B cell (primary cell): ENCODE measurements around the gene ARNT2. TPM values are rescaled to one million over a fixed set of nuclear protein-coding genes. Genes with fewer than 3 reads are reported as not detected.

ENCODE experiments used
- ATAC-seq: fragments of 200-7000 bp; cut with Tn5 transposase; one replicate; pipeline ENCODE4 v1.10.0; 2021; ENCODE audit warnings: low read depth, mild to moderate bottlenecking, moderate number of reproducible peaks, moderate library complexity
- CTCF ChIA-PET: fragments of 350-600 bp; sonication (Branson Sonifier 250); formaldehyde crosslinking; loops from one replicate; lab custom pipeline; 2021; ENCODE audit warnings: antibody characterized with exemption, inconsistent platforms; lab: Charles Lee
- POLR2A ChIA-PET: fragments of 350-600 bp; sonication (Branson Sonifier 250); formaldehyde crosslinking; loops from one replicate; lab custom pipeline; 2021; ENCODE audit warnings: antibody characterized with exemption; lab: Charles Lee
- DNase-seq: peaks from one replicate; pipeline ENCODE4 v3.0.0; 2013
- H2AFZ ChIP-seq: 2 replicates; pipeline ENCODE4 v1.6.1; 2012; ENCODE audit warnings: mild to moderate bottlenecking, low read depth, low read length; ENCODE audit not compliant: insufficient read depth, poor library complexity, severe bottlenecking
- H3K27ac ChIP-seq, 2 donors: 1 replicate in 1 of 2; 2 replicates in 1 of 2; pipeline ENCODE4 v1.5.1; 2012 to 2013; ENCODE audit warnings: low read length in 2 of 2, mild to moderate bottlenecking in 2 of 2, moderate library complexity in 1 of 2
- H3K27me3 ChIP-seq, 4 experiments: fragments of 200-600 bp in 1 of 4; sonication (generic) in 1 of 4; replicated peaks in 1 of 4; 1 replicate in 2 of 4; 2 replicates in 2 of 4; pipeline versions ENCODE4 v1.6.1 to v1.7.0; 2013 to 2016; ENCODE audit warnings: low read length in 3 of 4, mild to moderate bottlenecking in 2 of 4, mixed read lengths in 1 of 4, moderate library complexity in 1 of 4; ENCODE audit not compliant: insufficient read depth in 4 of 4, control insufficient read depth in 3 of 4; ENCODE audit errors: control extremely low read depth in 1 of 4
- H3K36me3 ChIP-seq, 2 experiments: replicated peaks in 1 of 2; 1 replicate in 1 of 2; 2 replicates in 1 of 2; pipeline versions ENCODE4 v1.6.1 to v1.7.1; 2013; ENCODE audit warnings: low read length in 1 of 2; ENCODE audit not compliant: insufficient read depth in 2 of 2, control insufficient read depth in 1 of 2; ENCODE audit errors: control extremely low read depth in 1 of 2, extremely low read depth in 1 of 2
- H3K4me1 ChIP-seq, 2 donors: fragments of 200-600 bp in 1 of 2; sonication (generic) in 1 of 2; 1 replicate in 1 of 2; 2 replicates in 1 of 2; pipeline versions ENCODE4 v1.5.1 to v1.6.1; 2013 to 2017; ENCODE audit warnings: low read length in 2 of 2; ENCODE audit not compliant: control insufficient read depth in 2 of 2, insufficient read depth in 2 of 2
- H3K4me2 ChIP-seq: replicated peaks from 2 replicates; pipeline ENCODE3; 2012; ENCODE audit warnings: mild to moderate bottlenecking, low read depth, low read length; ENCODE audit not compliant: poor library complexity, severe bottlenecking
- H3K4me3 ChIP-seq, 5 experiments: fragments of 200-600 bp in 1 of 5; sonication (generic) in 1 of 5; 1 replicate in 3 of 5; 2 replicates in 2 of 5; pipeline versions ENCODE4 v1.5.1 to v1.7.0; 2011 to 2016; ENCODE audit warnings: low read length in 4 of 5, mild to moderate bottlenecking in 4 of 5, low read depth in 2 of 5, control low read depth in 1 of 5, moderate library complexity in 1 of 5; ENCODE audit not compliant: insufficient read depth in 1 of 5; ENCODE audit errors: control extremely low read depth in 1 of 5, extremely low read depth in 1 of 5
- H3K79me2 ChIP-seq: fragments of 200-600 bp; sonication (generic); one replicate; pipeline ENCODE4 v1.6.0; 2016; ENCODE audit warnings: low read length; ENCODE audit not compliant: control insufficient read depth, insufficient read depth
- H3K9ac ChIP-seq: fragments of 200-600 bp; sonication (generic); 2 replicates; pipeline ENCODE4 v1.6.1; 2017; ENCODE audit warnings: mild to moderate bottlenecking, low read length, moderate library complexity
- H3K9me3 ChIP-seq, 3 donors: one replicate each; pipeline versions ENCODE4 v1.6.1 to v1.7.1; 2013; ENCODE audit warnings: low read length in 2 of 3; ENCODE audit not compliant: control insufficient read depth in 2 of 3, insufficient read depth in 1 of 3; ENCODE audit errors: control extremely low read depth in 1 of 3
- H4K20me1 ChIP-seq: 2 replicates; pipeline ENCODE4 v1.6.0; 2012; ENCODE audit warnings: mild to moderate bottlenecking, low read length; ENCODE audit not compliant: insufficient read depth, control insufficient read depth, poor library complexity, severe bottlenecking
- H3K27ac Mint-ChIP-seq: one replicate; pipeline ENCODE4 v1.8.0; 2021; ENCODE audit warnings: mixed read lengths
- H3K27me3 Mint-ChIP-seq: one replicate; pipeline ENCODE4 v1.8.0; 2021; ENCODE audit warnings: mixed read lengths
- H3K4me1 Mint-ChIP-seq: one replicate; pipeline ENCODE4 v1.8.0; 2021; ENCODE audit warnings: mixed read lengths
- H3K4me3 Mint-ChIP-seq: one replicate; pipeline ENCODE4 v1.8.0; 2021; ENCODE audit warnings: mixed read lengths
- H3K9me3 Mint-ChIP-seq: one replicate; pipeline ENCODE4 v1.8.0; 2022; ENCODE audit warnings: mixed read lengths; ENCODE audit not compliant: insufficient read depth
- EZH2 ChIP-seq: IDR thresholded peaks from 2 replicates; pipeline ENCODE4 v1.6.1; 2012; ENCODE audit warnings: borderline replicate concordance, low read depth, mild to moderate bottlenecking, moderate library complexity, low read length; ENCODE audit not compliant: insufficient read depth, poor library complexity, severe bottlenecking
- WGBS: methylation state at CpG from one replicate; pipeline ENCODE4 v1.1.5; 2013; ENCODE audit warnings: missing lambda C conversion rate; ENCODE audit not compliant: insufficient coverage; 5-methylcytosine and 5-hydroxymethylcytosine counted together
- intact Hi-C: fragments of 100-400 bp; cut with micrococcal nuclease; formaldehyde crosslinking; loops from one replicate; pipeline ENCODE4 v1.10.0; 2022
- polyA plus RNA-seq: library from polyadenylated mRNA; depleted of rRNA; stranded (reverse); fragments of >200 nt; gene quantifications from 2 replicates; pipeline ENCODE4 v1.2.3, GENCODE V29; 2012
- total RNA-seq, 2 donors: library from RNA; stranded (reverse); fragments of 120-200 nt in 1 of 2; gene quantifications; 1 replicate in 1 of 2; 2 replicates in 1 of 2; pipeline versions ENCODE4 v1.2.3 to v1.2.4, GENCODE V29; 2013 to 2022
- TF ChIP-seq, protein P1 (sequence below): fragments of 200-600 bp; IDR thresholded peaks from one replicate; pipeline ENCODE4 v1.8.0; 2022; ENCODE audit warnings: antibody characterized with exemption, mild to moderate bottlenecking

The ARNT2 gene
- total and polyA plus RNA-seq, 2 donors (not counting 1 experiment from before 2014, with no cell fraction given), result not detected

DNA sequence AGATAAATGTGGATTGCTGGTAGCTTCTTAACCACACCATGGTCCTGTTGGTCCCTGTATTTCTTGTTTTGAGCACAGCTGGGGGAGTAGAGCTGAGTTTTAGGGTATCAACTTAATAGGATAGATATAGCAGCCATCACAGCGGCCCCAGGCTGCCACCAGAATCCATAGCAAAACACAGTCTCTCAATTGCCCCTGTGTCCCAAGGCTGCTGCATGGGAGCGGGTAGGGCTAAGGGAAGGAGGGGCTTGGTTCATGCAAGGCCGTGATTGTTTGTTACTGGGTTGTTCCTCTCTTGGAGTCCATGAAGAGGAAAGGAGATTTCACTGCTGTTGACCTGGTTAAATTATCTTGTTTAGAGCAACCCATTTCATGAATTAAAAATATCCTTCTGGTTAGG, 22.1 kb downstream of the ARNT2 start:
- ATAC-seq, result no peak
- TF ChIP-seq, protein P1, sequence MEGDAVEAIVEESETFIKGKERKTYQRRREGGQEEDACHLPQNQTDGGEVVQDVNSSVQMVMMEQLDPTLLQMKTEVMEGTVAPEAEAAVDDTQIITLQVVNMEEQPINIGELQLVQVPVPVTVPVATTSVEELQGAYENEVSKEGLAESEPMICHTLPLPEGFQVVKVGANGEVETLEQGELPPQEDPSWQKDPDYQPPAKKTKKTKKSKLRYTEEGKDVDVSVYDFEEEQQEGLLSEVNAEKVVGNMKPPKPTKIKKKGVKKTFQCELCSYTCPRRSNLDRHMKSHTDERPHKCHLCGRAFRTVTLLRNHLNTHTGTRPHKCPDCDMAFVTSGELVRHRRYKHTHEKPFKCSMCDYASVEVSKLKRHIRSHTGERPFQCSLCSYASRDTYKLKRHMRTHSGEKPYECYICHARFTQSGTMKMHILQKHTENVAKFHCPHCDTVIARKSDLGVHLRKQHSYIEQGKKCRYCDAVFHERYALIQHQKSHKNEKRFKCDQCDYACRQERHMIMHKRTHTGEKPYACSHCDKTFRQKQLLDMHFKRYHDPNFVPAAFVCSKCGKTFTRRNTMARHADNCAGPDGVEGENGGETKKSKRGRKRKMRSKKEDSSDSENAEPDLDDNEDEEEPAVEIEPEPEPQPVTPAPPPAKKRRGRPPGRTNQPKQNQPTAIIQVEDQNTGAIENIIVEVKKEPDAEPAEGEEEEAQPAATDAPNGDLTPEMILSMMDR, result no peak
- no peak for TF ChIP-seq EZH2
- H4K20me1 ChIP-seq, result no peaks in the 10 kb centered on the region
- H3K27me3 ChIP-seq, result no peaks in the 10 kb centered on the region
- H3K27ac ChIP-seq, result no peak overlapping the region
- no CpG with 5 or more reads among the region's 3 CpGs for WGBS
- no peak overlapping the region for H3K4me2 ChIP-seq
- no peaks in the 10 kb centered on the region for H3K9me3 ChIP-seq
- H3K4me1 ChIP-seq, result no peaks in the 10 kb centered on the region
- no peaks in the 10 kb centered on the region for H3K79me2 ChIP-seq
- H3K27ac Mint-ChIP-seq, result no peak overlapping the region
- H3K4me3 ChIP-seq, result no peak overlapping the region
- H3K9me3 Mint-ChIP-seq, result no peaks in the 10 kb centered on the region
- H3K9ac ChIP-seq, result no peak overlapping the region
- peaks cover 11% of the 10 kb centered on the region for H3K27me3 Mint-ChIP-seq
- no peaks in the 10 kb centered on the region for H3K36me3 ChIP-seq
- ChIA-PET CTCF (no interaction called here), POLR2A (no interaction called here)
- no peak for DNase-seq
- H3K4me1 Mint-ChIP-seq, result no peaks in the 10 kb centered on the region
- no peak overlapping the region for H3K4me3 Mint-ChIP-seq
- H2AFZ ChIP-seq, result no peak overlapping the region
- intact Hi-C loops, result no loop called here

DNA sequence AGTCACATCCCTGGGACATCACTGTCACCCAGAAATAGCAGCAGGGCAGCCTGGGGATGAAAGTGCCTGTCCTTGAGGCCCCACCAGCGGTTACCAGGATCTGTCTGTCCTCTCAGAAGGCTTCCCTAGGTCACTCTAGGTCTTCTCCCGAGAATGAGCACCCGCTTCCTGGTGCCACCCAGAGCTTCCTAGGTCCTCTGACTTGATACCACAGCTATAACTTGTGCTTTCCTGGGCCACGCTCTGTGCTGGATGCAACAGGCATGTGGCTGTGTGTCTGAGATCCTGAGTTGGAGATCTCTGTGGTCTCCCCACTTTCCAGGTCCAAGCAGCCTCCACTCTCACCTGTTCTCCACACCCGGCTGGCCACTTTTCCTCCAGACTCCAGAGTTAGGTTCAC, 25.8 kb downstream of the ARNT2 start:
- intact Hi-C loops, result no loop called here
- Histone ChIP-seq H2AFZ (no peak overlapping the region), H3K9ac (no peak overlapping the region), H3K9me3 (no peaks in the 10 kb centered on the region), H3K4me1 (no peaks in the 10 kb centered on the region), H3K36me3 (no peaks in the 10 kb centered on the region), H3K79me2 (no peaks in the 10 kb centered on the region), H3K4me2 (no peak overlapping the region), H3K27ac (no peak overlapping the region), H3K27me3 (no peaks in the 10 kb centered on the region), H3K4me3 (no peak overlapping the region), H4K20me1 (no peaks in the 10 kb centered on the region)
- WGBS, result 82% methylated on average over 5 of the region's 5 CpGs
- CTCF ChIA-PET, result no interaction called here
- H3K4me1 Mint-ChIP-seq, result no peaks in the 10 kb centered on the region
- TF ChIP-seq, protein P1, result no peak
- H3K27me3 Mint-ChIP-seq, result peaks cover 16% of the 10 kb centered on the region
- DNase-seq, result no peak
- H3K27ac Mint-ChIP-seq, result no peak overlapping the region
- H3K9me3 Mint-ChIP-seq, result no peaks in the 10 kb centered on the region
- ATAC-seq, result no peak
- no peak overlapping the region for H3K4me3 Mint-ChIP-seq
- POLR2A ChIA-PET, result no interaction called here
